Skeletal muscle satellite cell (primary cell): ENCODE measurements around the gene DENND2D.

Experiments
- H3K27me3 ChIP-seq: 2 replicates; pipeline ENCODE4 v1.7.0; 2013; ENCODE audit warnings: low read length; ENCODE audit not compliant: control insufficient read depth, insufficient read depth
- H3K36me3 ChIP-seq: 2 replicates; pipeline ENCODE4 v1.7.0; 2013; ENCODE audit warnings: mild to moderate bottlenecking, control low read depth, low read length; ENCODE audit not compliant: insufficient read depth
- H3K4me1 ChIP-seq: 2 replicates; pipeline ENCODE4 v1.7.0; 2013; ENCODE audit warnings: low read length; ENCODE audit not compliant: control insufficient read depth, insufficient read depth
- H3K4me2 ChIP-seq: 2 replicates; pipeline ENCODE4 v1.7.0; 2013; ENCODE audit warnings: mild to moderate bottlenecking, low read length
- H3K4me3 ChIP-seq: 2 replicates; pipeline ENCODE4 v1.7.0; 2013; ENCODE audit warnings: low read length
- H3K9ac ChIP-seq: 2 replicates; pipeline ENCODE4 v1.7.0; 2013; ENCODE audit warnings: mild to moderate bottlenecking, low read depth, low read length, moderate library complexity
- H3K9me3 ChIP-seq: replicated peaks from 2 replicates; pipeline ENCODE4 v1.7.0; 2013; ENCODE audit warnings: mild to moderate bottlenecking, control low read depth, low read length

The DENND2D gene

GRCh38 chr1:111200802-111201161 is 336 bp upstream of the DENND2D start:
- H3K9ac ChIP-seq: no peak overlapping the region
- peaks cover 4% of the 10 kb centered on the region for H3K4me1 ChIP-seq
- H3K27me3 ChIP-seq: peaks cover 25% of the 10 kb centered on the region
- no peaks in the 10 kb centered on the region for H3K36me3 ChIP-seq
- H3K4me3 ChIP-seq: no peak overlapping the region
- H3K9me3 ChIP-seq: no peaks in the 10 kb centered on the region
- no peak overlapping the region for H3K4me2 ChIP-seq

GRCh38 chr1:111199329-111199728 is 1.1 kb downstream of the DENND2D start:
- H3K4me3 ChIP-seq: no peak overlapping the region
- H3K4me1 ChIP-seq: peaks cover under 1% of the 10 kb centered on the region
- peaks cover 10% of the 10 kb centered on the region for H3K27me3 ChIP-seq
- H3K4me2 ChIP-seq: no peak overlapping the region
- no peaks in the 10 kb centered on the region for H3K36me3 ChIP-seq
- H3K9ac ChIP-seq: no peak overlapping the region
- no peaks in the 10 kb centered on the region for H3K9me3 ChIP-seq

- Histone ChIP-seq H3K27me3 (peaks cover 9% of the 10 kb centered on the region), H3K4me2 (no peak overlapping the region), H3K9me3 (no peaks in the 10 kb centered on the region), H3K4me3 (no peak overlapping the region), H3K36me3 (no peaks in the 10 kb centered on the region), H3K4me1 (no peaks in the 10 kb centered on the region), H3K9ac (no peak overlapping the region)
Observed at GRCh38 chr1:111198836-111199235, 1.6 kb downstream of the DENND2D start.

- no peaks in the 10 kb centered on the region for H3K36me3 ChIP-seq
- no peak overlapping the region for H3K9ac ChIP-seq
- no peak overlapping the region for H3K4me2 ChIP-seq
- no peaks in the 10 kb centered on the region for H3K4me1 ChIP-seq
- no peaks in the 10 kb centered on the region for H3K9me3 ChIP-seq
- H3K27me3 ChIP-seq: no peaks in the 10 kb centered on the region
- H3K4me3 ChIP-seq: no peak overlapping the region
Observed at GRCh38 chr1:111197598-111198284, 2.7 kb downstream of the DENND2D start.

GRCh38 chr1:111196213-111196612 is 4.2 kb downstream of the DENND2D start:
- Histone ChIP-seq H3K4me2 (no peak overlapping the region), H3K4me1 (peaks cover 8% of the 10 kb centered on the region), H3K4me3 (no peak overlapping the region), H3K9ac (no peak overlapping the region), H3K9me3 (no peaks in the 10 kb centered on the region), H3K36me3 (no peaks in the 10 kb centered on the region), H3K27me3 (no peaks in the 10 kb centered on the region)

- no peak overlapping the region for H3K4me3 ChIP-seq
- H3K27me3 ChIP-seq: no peaks in the 10 kb centered on the region
- no peaks in the 10 kb centered on the region for H3K36me3 ChIP-seq
- no peak overlapping the region for H3K9ac ChIP-seq
- H3K9me3 ChIP-seq: no peaks in the 10 kb centered on the region
- H3K4me1 ChIP-seq: peaks cover 16% of the 10 kb centered on the region
- no peak overlapping the region for H3K4me2 ChIP-seq
Observed at GRCh38 chr1:111195002-111195684, 5.3 kb downstream of the DENND2D start.

- H3K27me3 ChIP-seq: no peaks in the 10 kb centered on the region
- no peaks in the 10 kb centered on the region for H3K36me3 ChIP-seq
- no peak overlapping the region for H3K9ac ChIP-seq
- no peak overlapping the region for H3K4me3 ChIP-seq
- no peaks in the 10 kb centered on the region for H3K9me3 ChIP-seq
- H3K4me2 ChIP-seq: no peak overlapping the region
- H3K4me1 ChIP-seq: peaks cover 16% of the 10 kb centered on the region
Observed at GRCh38 chr1:111193712-111194480, 6.5 kb downstream of the DENND2D start.

GRCh38 chr1:111192658-111193519 is 7.6 kb downstream of the DENND2D start:
- Histone ChIP-seq H3K4me3 (no peak overlapping the region), H3K9me3 (no peaks in the 10 kb centered on the region), H3K36me3 (peaks cover 6% of the 10 kb centered on the region), H3K27me3 (no peaks in the 10 kb centered on the region), H3K9ac (no peak overlapping the region), H3K4me2 (no peak overlapping the region), H3K4me1 (peaks cover 16% of the 10 kb centered on the region)

GRCh38 chr1:111192074-111192473 is 8.4 kb downstream of the DENND2D start:
- H3K4me1 ChIP-seq: peaks cover 16% of the 10 kb centered on the region
- peaks cover 14% of the 10 kb centered on the region for H3K36me3 ChIP-seq
- no peak overlapping the region for H3K4me2 ChIP-seq
- H3K27me3 ChIP-seq: no peaks in the 10 kb centered on the region
- H3K4me3 ChIP-seq: no peak overlapping the region
- no peak overlapping the region for H3K9ac ChIP-seq
- H3K9me3 ChIP-seq: no peaks in the 10 kb centered on the region

- Histone ChIP-seq H3K4me2 (no peak overlapping the region), H3K9ac (no peak overlapping the region), H3K9me3 (no peaks in the 10 kb centered on the region), H3K4me1 (peaks cover 16% of the 10 kb centered on the region), H3K4me3 (no peak overlapping the region), H3K27me3 (no peaks in the 10 kb centered on the region), H3K36me3 (peaks cover 20% of the 10 kb centered on the region)
Observed at GRCh38 chr1:111191496-111191895, 8.9 kb downstream of the DENND2D start.

- peaks cover 25% of the 10 kb centered on the region for H3K36me3 ChIP-seq
- no peak overlapping the region for H3K4me2 ChIP-seq
- no peaks in the 10 kb centered on the region for H3K9me3 ChIP-seq
- peaks cover 16% of the 10 kb centered on the region for H3K4me1 ChIP-seq
- no peak overlapping the region for H3K9ac ChIP-seq
- H3K27me3 ChIP-seq: no peaks in the 10 kb centered on the region
- no peak overlapping the region for H3K4me3 ChIP-seq
Observed at GRCh38 chr1:111190931-111191451, 9.5 kb downstream of the DENND2D start.
